Measurements from ENCODE around the gene DOCK3.
"Not testable (repeated sequence)": the region's sequence is repeated elsewhere in the genome, so short reads cannot be mapped to it uniquely, and the experiment has no call there.

GRCh38 chr3:50831009-50831408 is 156.3 kb downstream of the DOCK3 start:
- TF ChIP-seq EZH2 (IDR thresholded peaks at IDR 0.05; ENCODE audit: borderline replicate concordance, low read length); CTCF (conservative IDR thresholded peaks at IDR 0.05 in 1 of 2, IDR thresholded peaks at IDR 0.05 in 1 of 2; ENCODE audit: extremely low read depth in 1 of 2, insufficient read depth in 1 of 2, low read depth in 1 of 2, low read length in 2 of 2): not testable (repeated sequence)

Data from mammary epithelial cell (primary cell).